WTC11 (cell line): ENCODE results near the gene SNRNP70. TPM values are rescaled to one million over a fixed set of nuclear protein-coding genes. Genes with fewer than 3 reads are reported as not detected.

Source experiments
- ATF1 ChIP-seq: sonication (generic); formaldehyde crosslinking; IDR thresholded peaks from 2 replicates; pipeline ENCODE4 v1.8.1; 2023; ENCODE audit warnings: mild to moderate bottlenecking, moderate library complexity, missing genetic modification reagents
- FOXP1 ChIP-seq: sonication (generic); formaldehyde crosslinking; IDR thresholded peaks from 2 replicates; pipeline ENCODE4 v1.8.0; 2022; ENCODE audit warnings: missing genetic modification reagents, mild to moderate bottlenecking, moderate library complexity, borderline replicate concordance
- HMGA2 ChIP-seq: fragments of 250-450 bp; sonication (Bioruptor Pico); IDR thresholded peaks from 2 replicates; pipeline ENCODE4 v1.4.0; 2021; ENCODE audit warnings: mild to moderate bottlenecking, moderate library complexity
- NFYB ChIP-seq: sonication (generic); formaldehyde crosslinking; conservative IDR thresholded peaks from 2 replicates; pipeline ENCODE4 v1.8.0; 2022; ENCODE audit warnings: low read depth, missing genetic modification reagents
- NR1H2 ChIP-seq: sonication (generic); formaldehyde crosslinking; IDR thresholded peaks from 2 replicates; pipeline ENCODE4 v1.9.0; 2021; ENCODE audit warnings: mild to moderate bottlenecking, moderate library complexity, missing genetic modification reagents
- NR2C2 ChIP-seq: sonication (generic); formaldehyde crosslinking; IDR thresholded peaks from 2 replicates; pipeline ENCODE4 v1.8.0; 2022; ENCODE audit warnings: mild to moderate bottlenecking, missing genetic modification reagents
- OVOL2 ChIP-seq: fragments of 250-450 bp; sonication (Bioruptor Pico); IDR thresholded peaks from 2 replicates; pipeline ENCODE4 v1.9.0; 2021; ENCODE audit warnings: mild to moderate bottlenecking, borderline replicate concordance
- SMAD3 ChIP-seq: sonication (generic); formaldehyde crosslinking; IDR thresholded peaks from 2 replicates; pipeline ENCODE4 v1.8.0; 2022; ENCODE audit warnings: missing genetic modification reagents, mild to moderate bottlenecking, borderline replicate concordance
- TCF7 ChIP-seq: sonication (generic); formaldehyde crosslinking; IDR thresholded peaks from 2 replicates; pipeline ENCODE4 v1.8.0; 2022; ENCODE audit warnings: mild to moderate bottlenecking, low read depth, missing genetic modification reagents, moderate library complexity
- TP53 ChIP-seq: sonication (generic); formaldehyde crosslinking; IDR thresholded peaks from 2 replicates; pipeline ENCODE4 v1.8.1; 2023; ENCODE audit warnings: mild to moderate bottlenecking, missing genetic modification reagents
- ZNF138 ChIP-seq: sonication (generic); formaldehyde crosslinking; conservative IDR thresholded peaks from 2 replicates; pipeline ENCODE4 v1.8.1; 2022; ENCODE audit warnings: mild to moderate bottlenecking, moderate library complexity, missing genetic modification reagents
- ZNF396 ChIP-seq: fragments of 250-450 bp; sonication (Bioruptor Pico); IDR thresholded peaks from 2 replicates; pipeline ENCODE4 v1.8.0; 2021; ENCODE audit warnings: mild to moderate bottlenecking, moderate library complexity, borderline replicate concordance
- ZNF416 ChIP-seq: fragments of 250-450 bp; sonication (Bioruptor Pico); IDR thresholded peaks from 2 replicates; pipeline ENCODE4 v1.9.0; 2021; ENCODE audit warnings: mild to moderate bottlenecking, inconsistent platforms
- total RNA-seq: library from RNA; stranded (reverse); gene quantifications from 3 replicates; pipeline ENCODE4 v1.2.3, GENCODE V29; 2021
- TF ChIP-seq, protein P1 (sequence below): sonication (generic); formaldehyde crosslinking; IDR thresholded peaks from 2 replicates; pipeline ENCODE4 v1.8.0; 2022; ENCODE audit warnings: missing genetic modification reagents
- TF ChIP-seq, protein P2 (sequence below): sonication (generic); formaldehyde crosslinking; IDR thresholded peaks from 2 replicates; pipeline ENCODE4 v1.8.1; 2023; ENCODE audit warnings: mild to moderate bottlenecking, missing genetic modification reagents, moderate library complexity
- TF ChIP-seq, protein P3 (sequence below): sonication (generic); formaldehyde crosslinking; IDR thresholded peaks from 2 replicates; pipeline ENCODE4 v1.8.0; 2022; ENCODE audit warnings: mild to moderate bottlenecking, missing genetic modification reagents
- TF ChIP-seq, protein P4 (sequence below): sonication (generic); formaldehyde crosslinking; IDR thresholded peaks from 2 replicates; pipeline ENCODE4 v1.8.0; 2023; ENCODE audit warnings: missing genetic modification reagents
- TF ChIP-seq, protein P5 (sequence below): fragments of 250-450 bp; sonication (Bioruptor Pico); IDR thresholded peaks from 2 replicates; pipeline ENCODE4 v2.1.2; 2022; ENCODE audit warnings: mild to moderate bottlenecking, moderate library complexity
- TF ChIP-seq, protein P6 (sequence below): fragments of 250-450 bp; sonication (Bioruptor Pico); IDR thresholded peaks from 2 replicates; pipeline ENCODE4 v1.8.0; 2021; ENCODE audit warnings: mild to moderate bottlenecking
- TF ChIP-seq, protein P7 (sequence below): fragments of 250-450 bp; sonication (Bioruptor Pico); IDR thresholded peaks from 2 replicates; pipeline ENCODE4 v1.9.0; 2021; ENCODE audit warnings: moderate library complexity, mild to moderate bottlenecking, inconsistent platforms, borderline replicate concordance
- TF ChIP-seq, protein P8 (sequence below): sonication (generic); formaldehyde crosslinking; IDR thresholded peaks from 2 replicates; pipeline ENCODE4 v1.8.1; 2022; ENCODE audit warnings: low read depth, mild to moderate bottlenecking, moderate library complexity, missing genetic modification reagents, borderline replicate concordance
- TF ChIP-seq, protein P9 (sequence below): sonication (generic); formaldehyde crosslinking; IDR thresholded peaks from 2 replicates; pipeline ENCODE4 v1.8.1; 2023; ENCODE audit warnings: mild to moderate bottlenecking, missing genetic modification reagents, borderline replicate concordance

Gene SNRNP70
- total RNA-seq, 1 experiment from 2014 or later = 266 TPM

DNA sequence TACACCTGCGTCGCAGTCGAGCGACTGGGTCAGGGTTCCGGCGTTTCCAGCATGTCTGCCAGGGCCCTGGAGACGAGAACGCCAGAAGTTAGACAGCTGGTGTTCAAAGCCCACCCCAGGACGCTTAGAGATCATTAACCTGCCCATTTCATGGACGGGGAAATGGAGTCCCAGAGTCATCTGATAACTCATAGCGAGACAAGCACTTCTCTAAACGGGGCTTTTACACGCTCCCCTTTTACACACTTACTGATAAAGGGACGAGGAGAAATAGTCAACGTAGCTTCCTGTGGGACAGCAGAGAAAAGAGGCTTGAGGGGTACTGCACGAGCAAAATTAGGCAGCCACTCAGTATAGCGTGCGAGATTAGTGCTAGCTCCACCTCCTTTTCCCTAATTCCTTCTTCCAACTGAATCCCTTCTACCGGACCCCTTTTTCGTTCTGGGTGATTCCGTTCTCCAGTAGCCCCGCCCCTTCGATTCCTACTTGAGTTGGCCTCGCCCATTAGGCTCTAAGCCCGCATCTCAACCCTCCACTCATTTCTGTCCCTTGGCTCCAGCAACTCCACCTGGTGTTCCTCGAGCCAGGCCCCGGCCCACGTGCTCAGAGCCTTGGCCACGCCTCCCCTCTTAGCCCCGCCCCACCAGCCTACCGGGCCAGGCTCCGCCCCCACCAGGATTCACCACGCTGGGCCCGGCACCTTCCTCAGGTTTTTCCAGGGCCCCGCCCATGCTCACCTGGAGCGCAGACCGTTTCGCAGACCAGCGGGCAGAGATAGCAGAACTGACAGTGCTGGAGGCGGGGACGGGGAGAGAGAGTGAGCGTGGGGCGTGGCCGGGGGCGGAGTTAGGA, 66.2 kb downstream of the SNRNP70 start (continued):
- TF ChIP-seq, protein P1, sequence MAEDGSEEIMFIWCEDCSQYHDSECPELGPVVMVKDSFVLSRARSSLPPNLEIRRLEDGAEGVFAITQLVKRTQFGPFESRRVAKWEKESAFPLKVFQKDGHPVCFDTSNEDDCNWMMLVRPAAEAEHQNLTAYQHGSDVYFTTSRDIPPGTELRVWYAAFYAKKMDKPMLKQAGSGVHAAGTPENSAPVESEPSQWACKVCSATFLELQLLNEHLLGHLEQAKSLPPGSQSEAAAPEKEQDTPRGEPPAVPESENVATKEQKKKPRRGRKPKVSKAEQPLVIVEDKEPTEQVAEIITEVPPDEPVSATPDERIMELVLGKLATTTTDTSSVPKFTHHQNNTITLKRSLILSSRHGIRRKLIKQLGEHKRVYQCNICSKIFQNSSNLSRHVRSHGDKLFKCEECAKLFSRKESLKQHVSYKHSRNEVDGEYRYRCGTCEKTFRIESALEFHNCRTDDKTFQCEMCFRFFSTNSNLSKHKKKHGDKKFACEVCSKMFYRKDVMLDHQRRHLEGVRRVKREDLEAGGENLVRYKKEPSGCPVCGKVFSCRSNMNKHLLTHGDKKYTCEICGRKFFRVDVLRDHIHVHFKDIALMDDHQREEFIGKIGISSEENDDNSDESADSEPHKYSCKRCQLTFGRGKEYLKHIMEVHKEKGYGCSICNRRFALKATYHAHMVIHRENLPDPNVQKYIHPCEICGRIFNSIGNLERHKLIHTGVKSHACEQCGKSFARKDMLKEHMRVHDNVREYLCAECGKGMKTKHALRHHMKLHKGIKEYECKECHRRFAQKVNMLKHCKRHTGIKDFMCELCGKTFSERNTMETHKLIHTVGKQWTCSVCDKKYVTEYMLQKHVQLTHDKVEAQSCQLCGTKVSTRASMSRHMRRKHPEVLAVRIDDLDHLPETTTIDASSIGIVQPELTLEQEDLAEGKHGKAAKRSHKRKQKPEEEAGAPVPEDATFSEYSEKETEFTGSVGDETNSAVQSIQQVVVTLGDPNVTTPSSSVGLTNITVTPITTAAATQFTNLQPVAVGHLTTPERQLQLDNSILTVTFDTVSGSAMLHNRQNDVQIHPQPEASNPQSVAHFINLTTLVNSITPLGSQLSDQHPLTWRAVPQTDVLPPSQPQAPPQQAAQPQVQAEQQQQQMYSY (CRISPR knock-in tag) = no peak
- TF ChIP-seq, protein P2, sequence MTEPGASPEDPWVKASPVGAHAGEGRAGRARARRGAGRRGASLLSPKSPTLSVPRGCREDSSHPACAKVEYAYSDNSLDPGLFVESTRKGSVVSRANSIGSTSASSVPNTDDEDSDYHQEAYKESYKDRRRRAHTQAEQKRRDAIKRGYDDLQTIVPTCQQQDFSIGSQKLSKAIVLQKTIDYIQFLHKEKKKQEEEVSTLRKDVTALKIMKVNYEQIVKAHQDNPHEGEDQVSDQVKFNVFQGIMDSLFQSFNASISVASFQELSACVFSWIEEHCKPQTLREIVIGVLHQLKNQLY = no peak
- TF ChIP-seq FOXP1 (CRISPR knock-in tag) (peak; percentile 62; the same call in 1 of the 2 replicates), NR1H2 (CRISPR knock-in tag) (no peak), NFYB (CRISPR knock-in tag) (no peak), TP53 (CRISPR knock-in tag) (no peak), ZNF416 (CRISPR knock-in tag) (no peak), NR2C2 (CRISPR knock-in tag) (no peak), OVOL2 (no peak), SMAD3 (CRISPR knock-in tag) (0 out of 2 replicates have a peak, but pooled peaks have one; percentile 13), TCF7 (CRISPR knock-in tag) (no peak), HMGA2 (CRISPR knock-in tag) (no peak), ZNF396 (CRISPR knock-in tag) (no peak), ZNF138 (no peak), ATF1 (CRISPR knock-in tag) (no peak)
- TF ChIP-seq, protein P3, sequence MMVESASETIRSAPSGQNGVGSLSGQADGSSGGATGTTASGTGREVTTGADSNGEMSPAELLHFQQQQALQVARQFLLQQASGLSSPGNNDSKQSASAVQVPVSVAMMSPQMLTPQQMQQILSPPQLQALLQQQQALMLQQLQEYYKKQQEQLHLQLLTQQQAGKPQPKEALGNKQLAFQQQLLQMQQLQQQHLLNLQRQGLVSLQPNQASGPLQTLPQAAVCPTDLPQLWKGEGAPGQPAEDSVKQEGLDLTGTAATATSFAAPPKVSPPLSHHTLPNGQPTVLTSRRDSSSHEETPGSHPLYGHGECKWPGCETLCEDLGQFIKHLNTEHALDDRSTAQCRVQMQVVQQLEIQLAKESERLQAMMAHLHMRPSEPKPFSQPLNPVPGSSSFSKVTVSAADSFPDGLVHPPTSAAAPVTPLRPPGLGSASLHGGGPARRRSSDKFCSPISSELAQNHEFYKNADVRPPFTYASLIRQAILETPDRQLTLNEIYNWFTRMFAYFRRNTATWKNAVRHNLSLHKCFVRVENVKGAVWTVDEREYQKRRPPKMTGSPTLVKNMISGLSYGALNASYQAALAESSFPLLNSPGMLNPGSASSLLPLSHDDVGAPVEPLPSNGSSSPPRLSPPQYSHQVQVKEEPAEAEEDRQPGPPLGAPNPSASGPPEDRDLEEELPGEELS (CRISPR knock-in tag) = 0 out of 2 replicates have a peak, but pooled peaks have one; percentile 67
- TF ChIP-seq, protein P4, sequence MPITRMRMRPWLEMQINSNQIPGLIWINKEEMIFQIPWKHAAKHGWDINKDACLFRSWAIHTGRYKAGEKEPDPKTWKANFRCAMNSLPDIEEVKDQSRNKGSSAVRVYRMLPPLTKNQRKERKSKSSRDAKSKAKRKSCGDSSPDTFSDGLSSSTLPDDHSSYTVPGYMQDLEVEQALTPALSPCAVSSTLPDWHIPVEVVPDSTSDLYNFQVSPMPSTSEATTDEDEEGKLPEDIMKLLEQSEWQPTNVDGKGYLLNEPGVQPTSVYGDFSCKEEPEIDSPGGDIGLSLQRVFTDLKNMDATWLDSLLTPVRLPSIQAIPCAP (CRISPR knock-in tag) = no peak
- TF ChIP-seq, protein P5, sequence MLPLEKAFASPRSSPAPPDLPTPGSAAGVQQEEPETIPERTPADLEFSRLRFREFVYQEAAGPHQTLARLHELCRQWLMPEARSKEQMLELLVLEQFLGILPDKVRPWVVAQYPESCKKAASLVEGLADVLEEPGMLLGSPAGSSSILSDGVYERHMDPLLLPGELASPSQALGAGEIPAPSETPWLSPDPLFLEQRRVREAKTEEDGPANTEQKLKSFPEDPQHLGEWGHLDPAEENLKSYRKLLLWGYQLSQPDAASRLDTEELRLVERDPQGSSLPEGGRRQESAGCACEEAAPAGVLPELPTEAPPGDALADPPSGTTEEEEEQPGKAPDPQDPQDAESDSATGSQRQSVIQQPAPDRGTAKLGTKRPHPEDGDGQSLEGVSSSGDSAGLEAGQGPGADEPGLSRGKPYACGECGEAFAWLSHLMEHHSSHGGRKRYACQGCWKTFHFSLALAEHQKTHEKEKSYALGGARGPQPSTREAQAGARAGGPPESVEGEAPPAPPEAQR (CRISPR knock-in tag) = no peak
- TF ChIP-seq, protein P6, sequence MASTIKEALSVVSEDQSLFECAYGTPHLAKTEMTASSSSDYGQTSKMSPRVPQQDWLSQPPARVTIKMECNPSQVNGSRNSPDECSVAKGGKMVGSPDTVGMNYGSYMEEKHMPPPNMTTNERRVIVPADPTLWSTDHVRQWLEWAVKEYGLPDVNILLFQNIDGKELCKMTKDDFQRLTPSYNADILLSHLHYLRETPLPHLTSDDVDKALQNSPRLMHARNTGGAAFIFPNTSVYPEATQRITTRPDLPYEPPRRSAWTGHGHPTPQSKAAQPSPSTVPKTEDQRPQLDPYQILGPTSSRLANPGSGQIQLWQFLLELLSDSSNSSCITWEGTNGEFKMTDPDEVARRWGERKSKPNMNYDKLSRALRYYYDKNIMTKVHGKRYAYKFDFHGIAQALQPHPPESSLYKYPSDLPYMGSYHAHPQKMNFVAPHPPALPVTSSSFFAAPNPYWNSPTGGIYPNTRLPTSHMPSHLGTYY (CRISPR knock-in tag) = no peak
- TF ChIP-seq, protein P7, sequence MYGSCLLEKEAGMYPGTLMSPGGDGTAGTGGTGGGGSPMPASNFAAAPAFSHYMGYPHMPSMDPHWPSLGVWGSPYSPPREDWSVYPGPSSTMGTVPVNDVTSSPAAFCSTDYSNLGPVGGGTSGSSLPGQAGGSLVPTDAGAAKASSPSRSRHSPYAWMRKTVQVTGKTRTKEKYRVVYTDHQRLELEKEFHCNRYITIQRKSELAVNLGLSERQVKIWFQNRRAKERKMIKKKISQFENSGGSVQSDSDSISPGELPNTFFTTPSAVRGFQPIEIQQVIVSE (CRISPR knock-in tag) = no peak
- TF ChIP-seq, protein P8, sequence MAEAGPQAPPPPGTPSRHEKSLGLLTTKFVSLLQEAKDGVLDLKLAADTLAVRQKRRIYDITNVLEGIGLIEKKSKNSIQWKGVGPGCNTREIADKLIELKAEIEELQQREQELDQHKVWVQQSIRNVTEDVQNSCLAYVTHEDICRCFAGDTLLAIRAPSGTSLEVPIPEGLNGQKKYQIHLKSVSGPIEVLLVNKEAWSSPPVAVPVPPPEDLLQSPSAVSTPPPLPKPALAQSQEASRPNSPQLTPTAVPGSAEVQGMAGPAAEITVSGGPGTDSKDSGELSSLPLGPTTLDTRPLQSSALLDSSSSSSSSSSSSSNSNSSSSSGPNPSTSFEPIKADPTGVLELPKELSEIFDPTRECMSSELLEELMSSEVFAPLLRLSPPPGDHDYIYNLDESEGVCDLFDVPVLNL (CRISPR knock-in tag) = no peak
- TF ChIP-seq, protein P9, sequence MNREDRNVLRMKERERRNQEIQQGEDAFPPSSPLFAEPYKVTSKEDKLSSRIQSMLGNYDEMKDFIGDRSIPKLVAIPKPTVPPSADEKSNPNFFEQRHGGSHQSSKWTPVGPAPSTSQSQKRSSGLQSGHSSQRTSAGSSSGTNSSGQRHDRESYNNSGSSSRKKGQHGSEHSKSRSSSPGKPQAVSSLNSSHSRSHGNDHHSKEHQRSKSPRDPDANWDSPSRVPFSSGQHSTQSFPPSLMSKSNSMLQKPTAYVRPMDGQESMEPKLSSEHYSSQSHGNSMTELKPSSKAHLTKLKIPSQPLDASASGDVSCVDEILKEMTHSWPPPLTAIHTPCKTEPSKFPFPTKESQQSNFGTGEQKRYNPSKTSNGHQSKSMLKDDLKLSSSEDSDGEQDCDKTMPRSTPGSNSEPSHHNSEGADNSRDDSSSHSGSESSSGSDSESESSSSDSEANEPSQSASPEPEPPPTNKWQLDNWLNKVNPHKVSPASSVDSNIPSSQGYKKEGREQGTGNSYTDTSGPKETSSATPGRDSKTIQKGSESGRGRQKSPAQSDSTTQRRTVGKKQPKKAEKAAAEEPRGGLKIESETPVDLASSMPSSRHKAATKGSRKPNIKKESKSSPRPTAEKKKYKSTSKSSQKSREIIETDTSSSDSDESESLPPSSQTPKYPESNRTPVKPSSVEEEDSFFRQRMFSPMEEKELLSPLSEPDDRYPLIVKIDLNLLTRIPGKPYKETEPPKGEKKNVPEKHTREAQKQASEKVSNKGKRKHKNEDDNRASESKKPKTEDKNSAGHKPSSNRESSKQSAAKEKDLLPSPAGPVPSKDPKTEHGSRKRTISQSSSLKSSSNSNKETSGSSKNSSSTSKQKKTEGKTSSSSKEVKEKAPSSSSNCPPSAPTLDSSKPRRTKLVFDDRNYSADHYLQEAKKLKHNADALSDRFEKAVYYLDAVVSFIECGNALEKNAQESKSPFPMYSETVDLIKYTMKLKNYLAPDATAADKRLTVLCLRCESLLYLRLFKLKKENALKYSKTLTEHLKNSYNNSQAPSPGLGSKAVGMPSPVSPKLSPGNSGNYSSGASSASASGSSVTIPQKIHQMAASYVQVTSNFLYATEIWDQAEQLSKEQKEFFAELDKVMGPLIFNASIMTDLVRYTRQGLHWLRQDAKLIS (CRISPR knock-in tag) = no peak
